Stimulated activated CD8-positive, alpha-beta memory T cell treated with anti-CD3 and anti-CD28 coated beads, Interleukin-2, amount 100 ng/mL, for 48 hours (primary cell): ENCODE data around the gene IFI44L.

ENCODE experiments used
- DNase-seq, 2 donors: peaks; one replicate each; pipeline ENCODE4 v3.0.0-alpha.2; 2020; ENCODE audit warnings: low read depth in 2 of 2

Gene IFI44L

DNA sequence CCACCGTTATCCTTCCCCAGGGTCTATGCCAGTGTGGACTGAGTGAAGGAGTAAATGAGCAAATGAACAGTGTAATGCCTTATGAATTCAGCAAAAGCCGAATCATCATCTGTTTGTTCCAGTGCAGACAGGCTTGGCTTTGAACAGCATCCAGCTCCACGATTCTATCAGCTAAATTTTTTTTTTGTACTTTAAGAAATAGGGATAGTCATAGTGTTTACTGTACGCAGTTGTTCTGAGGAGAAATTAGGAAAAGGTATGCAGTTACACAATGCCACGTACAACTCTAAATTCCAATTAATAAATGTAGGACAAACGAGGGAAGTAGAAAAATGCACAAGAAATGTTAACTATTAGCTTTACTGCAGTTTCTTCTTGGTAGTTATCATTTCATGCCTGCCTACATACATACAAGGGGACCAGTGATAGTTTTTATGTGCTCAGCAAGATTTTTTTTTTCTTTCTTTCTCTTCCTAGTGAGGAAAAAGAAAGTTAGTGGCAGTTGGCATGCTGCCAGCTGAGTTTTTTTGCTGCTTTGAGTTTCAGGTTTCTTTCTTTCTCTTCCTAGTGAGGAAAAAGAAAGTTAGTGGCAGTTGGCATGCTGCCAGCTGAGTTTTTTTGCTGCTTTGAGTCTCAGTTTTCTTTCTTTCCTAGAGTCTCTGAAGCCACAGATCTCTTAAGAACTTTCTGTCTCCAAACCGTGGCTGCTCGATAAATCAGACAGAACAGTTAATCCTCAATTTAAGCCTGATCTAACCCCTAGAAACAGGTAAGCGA, at the start of gene IFI44L:
IFI44L (plus strand) TSS at position 646 of the 777 bp plus-strand sequence. CDS start 7,468 bp downstream, outside the sequence.
- peak; percentile 11 to 28 for DNase-seq

- DNase-seq: no peak
Measured at GRCh38 chr1:78570539-78570938, 49.7 kb upstream of the IFI44L start.

- DNase-seq: no peak
Measured at GRCh38 chr1:78577257-78578100, 42.8 kb upstream of the IFI44L start.

GRCh38 chr1:78586572-78586971, 33.7 kb upstream of the IFI44L start:
- no peak for DNase-seq

DNA sequence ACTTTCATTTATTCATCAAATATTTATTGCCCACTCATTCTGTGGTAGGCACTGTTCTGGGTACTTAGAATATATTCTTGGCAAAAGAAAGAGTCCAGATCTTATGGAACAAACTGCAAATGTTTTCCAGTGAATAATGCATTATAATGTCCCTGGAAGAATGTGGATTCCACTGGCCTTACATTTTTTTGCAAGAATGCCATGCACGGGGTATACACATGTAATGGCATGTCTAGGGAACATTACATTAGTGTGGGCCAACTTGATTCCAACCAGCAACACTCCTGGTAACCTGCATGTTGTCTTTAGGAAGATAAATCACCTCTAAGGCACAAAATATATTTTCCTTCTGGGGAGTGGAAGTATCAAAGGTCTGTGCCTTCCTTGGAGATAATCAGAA, 33.0 kb upstream of the IFI44L start:
- DNase-seq: no peak

- no peak for DNase-seq
Measured at GRCh38 chr1:78591971-78592370, 28.3 kb upstream of the IFI44L start.

GRCh38 chr1:78599294-78599693, 21.0 kb upstream of the IFI44L start:
- no peak for DNase-seq

DNA sequence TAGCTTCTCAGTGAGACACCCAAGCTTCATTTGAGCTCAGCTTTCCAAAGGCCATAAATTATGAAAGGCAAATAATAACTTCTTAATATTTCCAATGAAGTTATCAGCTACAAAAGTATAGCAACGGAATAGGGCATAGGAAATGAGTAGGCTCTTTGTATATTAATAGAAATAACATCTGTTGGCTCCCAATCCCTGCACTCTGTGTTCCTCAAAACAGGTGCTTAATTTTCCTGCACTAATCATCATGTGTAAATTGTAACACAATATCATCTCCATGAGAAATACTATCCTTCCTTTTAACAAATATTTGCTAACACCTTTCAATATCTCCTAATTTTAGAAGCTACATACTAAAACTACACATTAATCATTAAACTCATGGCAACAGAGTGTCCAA, 19.2 kb upstream of the IFI44L start:
- DNase-seq: no peak

DNA sequence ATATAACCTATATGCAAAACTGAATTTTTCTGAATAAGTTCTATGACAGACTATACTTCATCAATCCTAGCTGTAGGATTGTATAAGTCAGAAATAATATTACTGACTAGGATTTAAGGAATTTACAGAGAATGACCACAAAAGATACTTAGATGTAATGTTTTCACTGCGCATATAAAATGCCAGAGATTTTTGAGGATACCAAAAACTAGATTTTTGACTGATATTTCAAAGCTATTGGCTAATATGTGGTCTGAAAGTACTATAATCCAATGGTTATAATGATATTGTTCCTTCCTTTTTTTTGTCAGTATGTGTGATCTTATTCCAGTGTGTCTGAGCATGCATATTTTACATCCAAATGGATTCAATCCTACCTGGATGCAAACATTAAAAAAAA, 17.0 kb upstream of the IFI44L start:
- DNase-seq: no peak

- DNase-seq: no peak
Measured at GRCh38 chr1:78604643-78605042, 15.6 kb upstream of the IFI44L start.

- no peak for DNase-seq
Measured at GRCh38 chr1:78606274-78606673, 14.0 kb upstream of the IFI44L start.

GRCh38 chr1:78607334-78607927, 12.8 kb upstream of the IFI44L start:
- no peak for DNase-seq

DNA sequence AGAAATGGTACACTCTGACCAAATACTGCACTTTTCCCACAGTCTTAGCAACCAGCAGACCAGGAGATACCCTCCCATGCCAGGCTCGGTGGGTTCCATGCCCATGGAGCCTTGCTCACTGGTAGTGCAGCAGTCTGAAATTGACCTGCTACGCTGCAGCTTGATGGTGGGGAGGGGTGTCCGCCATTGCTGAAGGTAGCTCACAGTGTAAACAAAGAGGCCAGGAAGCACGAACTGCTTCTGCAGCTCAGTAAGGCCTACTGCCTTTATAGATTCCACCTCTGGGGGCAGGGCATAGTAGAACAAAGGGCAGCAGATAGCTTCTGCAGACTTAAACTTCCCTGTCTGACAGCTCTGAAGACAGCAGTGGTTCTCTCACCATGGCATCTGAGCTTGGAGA, 12.3 kb upstream of the IFI44L start:
- no peak for DNase-seq

DNA sequence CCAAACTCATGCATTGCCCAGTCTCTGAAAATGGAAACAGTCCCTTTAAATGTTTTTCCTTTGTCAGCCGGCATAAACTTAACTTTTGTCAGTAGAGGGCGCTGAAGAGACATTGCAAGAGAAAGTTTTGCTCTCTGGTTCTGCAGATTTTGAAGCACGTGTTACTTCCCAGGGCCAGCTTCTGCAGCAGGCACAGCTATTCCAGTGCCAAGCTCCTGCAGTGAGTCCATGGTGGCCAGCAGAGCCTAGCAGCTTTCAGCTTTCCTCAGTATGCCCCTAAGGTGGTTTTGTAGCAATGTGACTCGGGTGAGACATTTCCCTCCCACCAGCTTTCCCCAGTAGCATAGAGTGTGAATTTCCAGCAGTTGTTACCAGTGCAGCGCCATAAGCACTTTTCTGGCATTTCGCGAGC, 2.6 kb upstream of the IFI44L start:
- DNase-seq: peak in 1 of 2 donors; percentile 2

DNA sequence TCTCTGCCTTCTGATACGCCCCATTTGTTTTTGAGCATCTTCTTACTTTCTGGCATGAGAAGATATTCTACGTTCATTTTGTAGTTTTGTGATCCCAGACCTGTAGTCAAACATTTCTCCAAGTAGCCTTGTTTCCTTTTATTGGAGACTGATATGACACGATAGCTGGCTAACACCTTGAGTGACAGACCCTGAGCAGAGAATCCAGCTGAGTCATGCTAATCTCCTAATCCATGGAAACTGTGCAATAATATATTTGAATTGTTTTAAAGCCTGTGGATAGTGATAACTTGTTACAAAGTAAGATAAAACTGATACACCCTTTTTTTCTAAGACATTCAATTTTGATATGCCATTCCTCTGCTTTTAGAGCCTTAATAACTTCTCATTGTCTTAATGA, 1.2 kb upstream of the IFI44L start:
- no peak for DNase-seq

DNA sequence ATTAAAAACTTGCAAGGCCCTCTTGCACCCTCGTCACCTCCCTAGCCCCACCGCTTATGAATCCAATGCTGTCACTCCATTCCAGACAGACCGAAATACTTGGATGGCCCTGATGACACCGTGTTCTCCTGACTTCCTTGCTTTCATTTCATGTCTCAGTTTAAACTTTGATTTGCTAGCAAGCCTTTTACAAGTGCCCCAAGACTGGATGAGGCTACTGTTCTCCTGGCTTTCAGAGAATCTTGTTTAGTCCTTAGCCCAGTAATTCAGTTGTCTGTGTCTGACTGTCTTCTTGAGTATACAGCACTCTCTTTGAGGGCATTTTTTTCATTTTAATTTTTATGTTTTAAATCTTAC, 824 bp upstream of the IFI44L start:
- DNase-seq: no peak

GRCh38 chr1:78620666-78621065, 418 bp downstream of the IFI44L start:
- no peak for DNase-seq

- no peak for DNase-seq
Measured at GRCh38 chr1:78622548-78622947, 2.3 kb downstream of the IFI44L start.

GRCh38 chr1:78624035-78624434, 3.8 kb downstream of the IFI44L start:
- DNase-seq: no peak

GRCh38 chr1:78627321-78627720, 7.1 kb downstream of the IFI44L start:
- DNase-seq: no peak

GRCh38 chr1:78630600-78630999, 10.4 kb downstream of the IFI44L start:
- DNase-seq: no peak

DNA sequence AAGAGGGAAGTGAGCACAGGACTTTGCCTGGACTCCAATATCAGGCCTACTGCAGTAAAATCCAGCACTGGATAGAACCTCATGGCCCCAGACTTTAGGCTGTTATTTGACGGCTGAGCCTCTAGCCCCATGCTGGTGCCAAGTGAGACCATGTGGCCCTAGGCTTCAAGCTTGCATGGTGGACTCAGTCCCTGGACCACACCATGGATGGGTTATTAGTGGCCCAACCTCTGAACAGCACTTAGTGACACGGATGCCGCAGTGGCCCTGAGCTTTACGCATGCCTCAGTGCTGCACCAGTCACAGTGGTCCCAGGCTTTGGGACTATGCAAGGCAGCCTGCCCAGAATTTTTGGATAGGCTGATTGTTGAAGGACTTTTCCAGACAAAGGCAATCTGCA, 13.0 kb downstream of the IFI44L start:
- DNase-seq: no peak

DNA sequence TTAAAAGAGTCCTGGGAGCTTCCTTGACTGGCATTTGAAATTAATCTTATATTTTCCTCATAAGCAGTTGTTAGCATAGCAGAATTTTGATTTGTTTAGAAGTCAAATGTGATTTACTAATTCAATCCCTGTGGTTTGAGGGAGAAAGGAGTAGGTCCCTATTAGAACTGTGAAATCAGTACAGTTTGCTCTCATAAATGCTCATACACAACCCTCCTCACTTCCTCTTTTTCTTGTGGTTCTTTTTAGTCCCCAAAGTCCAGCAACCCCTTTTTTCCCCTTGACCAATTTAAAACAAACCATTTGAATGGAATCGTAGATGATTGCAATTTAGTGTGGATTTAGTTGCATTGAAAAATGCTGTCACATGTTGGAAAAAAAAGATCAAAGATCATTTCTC, 20.2 kb downstream of the IFI44L start:
- no peak for DNase-seq
